Measurements from ENCODE around the gene BRAF.
"Not testable (repeated sequence)": the region's sequence is repeated elsewhere in the genome, so short reads cannot be mapped to it uniquely, and the experiment has no call there.

BRAF gene

DNA sequence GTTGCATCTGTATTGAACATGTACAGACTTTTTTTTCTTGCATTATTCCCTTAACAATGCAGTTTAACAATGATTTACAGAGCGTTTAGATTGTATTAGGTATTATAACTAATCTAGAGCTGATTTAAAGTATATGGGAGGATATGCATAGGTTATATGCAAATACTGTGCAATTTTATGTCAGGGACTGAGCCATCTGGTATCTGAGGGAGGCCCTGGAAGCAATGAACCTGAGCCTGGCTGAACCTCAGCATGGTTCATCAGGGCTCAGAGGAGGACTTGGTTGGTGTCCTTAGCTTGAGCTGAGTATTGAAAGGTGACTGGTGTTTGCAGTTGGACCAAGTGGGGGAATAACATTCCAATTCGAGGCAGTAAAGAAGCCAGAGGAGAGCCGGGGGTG, 247.2 kb downstream of the BRAF start:
- DNase-seq = no peak

DNA sequence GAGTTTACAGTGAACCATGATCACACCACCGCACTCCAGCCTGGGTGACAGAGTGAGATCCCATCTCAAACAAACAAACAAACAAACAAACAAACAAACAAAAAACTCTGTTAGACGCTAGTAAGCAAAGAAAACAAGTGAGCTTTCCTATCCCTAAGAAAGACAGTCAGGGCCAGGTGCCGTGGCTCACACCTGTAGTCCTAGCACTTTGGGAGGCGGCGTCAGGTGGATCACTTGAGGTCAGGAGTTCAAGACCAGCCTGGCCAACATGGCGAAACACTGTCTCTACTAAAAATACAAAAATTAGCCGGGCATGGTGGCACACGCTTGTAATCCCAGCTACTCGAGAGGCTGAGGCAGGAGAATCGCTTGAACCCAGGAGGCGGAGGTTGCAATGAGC, 247.8 kb downstream of the BRAF start:
- not testable (repeated sequence) for DNase-seq

DNA sequence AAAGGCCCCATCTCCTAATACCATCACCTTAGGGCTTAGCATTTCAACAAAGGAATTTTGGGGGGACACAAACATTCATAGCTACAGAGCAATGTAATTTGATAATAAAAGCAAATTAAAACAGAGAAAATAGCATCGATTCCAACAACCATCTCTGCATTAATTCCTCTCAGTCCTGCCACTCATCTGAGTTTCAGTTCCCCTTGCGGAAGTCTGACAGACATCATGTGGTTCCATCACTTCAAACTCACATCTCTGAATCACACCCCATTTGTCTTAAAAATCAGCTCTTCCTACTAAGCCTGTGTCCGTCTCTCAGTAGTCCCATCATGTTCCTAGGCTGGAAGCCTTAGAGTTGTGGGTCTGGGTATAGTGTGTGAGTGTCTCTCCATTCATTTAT, 248.4 kb downstream of the BRAF start:
- no peak for DNase-seq

DNA sequence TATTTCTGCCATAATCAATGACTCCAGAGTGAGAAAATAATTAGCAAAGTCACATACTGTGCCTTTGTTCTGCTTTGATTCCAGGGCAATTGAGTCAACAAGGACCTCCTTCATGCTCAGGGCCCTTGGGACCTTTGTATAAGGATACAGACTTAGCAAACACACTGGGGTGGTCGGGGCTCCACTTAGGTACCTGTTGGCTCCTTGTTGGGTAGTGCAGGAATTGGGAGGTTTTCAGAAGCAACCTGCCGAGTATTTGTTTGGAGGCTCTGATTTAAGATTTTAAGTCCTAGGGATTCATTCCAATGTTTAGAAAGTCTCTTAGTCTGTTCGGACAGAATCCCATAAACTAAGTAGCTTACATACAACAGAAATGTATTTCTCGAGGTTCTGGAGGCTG, 249.0 kb downstream of the BRAF start:
- DNase-seq = no peak

DNA sequence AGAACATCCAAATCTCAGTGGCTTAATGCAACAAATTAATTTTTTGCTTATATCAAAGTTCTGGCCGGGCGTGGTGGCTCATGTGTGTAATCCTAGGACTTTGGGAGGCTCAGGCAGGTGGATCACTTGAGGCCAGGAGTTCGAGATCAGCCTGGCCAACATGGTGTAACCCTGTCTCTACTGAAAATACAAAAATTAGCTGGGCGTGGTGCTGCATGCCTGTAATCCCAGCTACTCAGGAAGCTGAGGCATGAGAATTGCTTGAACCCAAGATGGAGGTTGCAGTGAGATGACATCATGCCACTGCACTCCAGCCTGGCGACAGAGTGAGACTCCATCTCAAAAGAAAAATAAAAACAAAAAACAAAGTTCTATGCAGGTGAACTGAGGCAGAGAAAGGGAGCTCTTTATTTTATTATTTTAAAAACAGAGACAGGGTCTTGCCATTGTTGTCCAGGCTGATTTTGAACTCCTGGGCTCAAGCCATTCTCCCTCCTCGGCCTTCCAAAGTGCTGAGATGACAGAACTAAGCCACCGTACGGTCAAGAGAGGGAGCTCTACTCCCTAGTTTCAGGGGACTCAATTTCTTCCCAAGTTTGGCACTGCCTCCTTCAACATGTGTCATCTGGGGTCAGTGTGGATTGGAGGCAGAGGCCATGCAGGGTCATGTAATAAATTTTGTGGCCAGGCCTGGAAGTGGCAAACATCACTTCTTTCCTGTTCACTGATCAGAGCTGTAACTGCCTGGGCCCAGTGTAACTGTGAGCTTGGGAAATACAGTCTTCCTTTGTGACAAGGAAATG, 249.6 kb downstream of the BRAF start:
- no peak for DNase-seq

DNA sequence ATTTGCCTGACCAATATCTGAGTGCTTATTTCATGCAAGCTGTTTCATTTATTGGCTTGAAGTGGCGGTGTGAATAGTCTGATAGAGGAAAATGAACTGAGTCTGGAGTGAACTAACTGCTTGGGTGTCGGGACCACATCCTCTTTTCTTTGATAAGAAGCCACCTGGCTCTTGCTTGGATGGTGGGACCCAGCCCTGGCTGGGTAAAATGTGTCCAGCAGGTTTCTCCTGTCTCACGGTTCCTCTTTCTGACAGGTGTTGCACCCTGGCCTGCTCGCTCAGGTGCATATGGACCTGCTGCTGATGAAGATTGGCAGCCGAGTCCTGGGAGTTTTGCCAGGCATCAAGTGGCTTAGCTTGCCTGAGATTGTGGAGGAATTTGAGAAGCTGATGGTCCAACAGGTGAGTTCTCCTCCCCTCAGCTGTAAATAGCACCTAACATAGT, 250.4 kb downstream of the BRAF start:
- no peak for DNase-seq

DNA sequence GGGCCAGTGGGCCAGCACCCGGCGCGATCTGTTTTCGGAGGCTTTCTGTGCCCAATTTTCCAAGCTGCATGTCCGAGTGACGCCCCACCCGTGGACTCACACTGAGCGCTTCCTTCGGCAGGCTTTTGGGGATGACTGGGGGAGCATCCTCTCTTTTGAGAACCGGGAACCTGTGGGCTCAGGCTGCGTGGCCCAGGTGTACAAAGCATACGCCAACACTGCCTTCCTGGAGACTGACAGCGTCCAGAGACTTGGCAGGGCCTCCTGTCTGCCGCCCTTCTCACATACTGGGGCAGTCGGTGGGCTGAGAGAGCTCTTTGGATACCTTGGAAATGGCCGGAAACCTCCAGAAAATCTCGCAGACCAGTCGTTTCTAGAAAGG, 251.0 kb downstream of the BRAF start:
- DNase-seq = no peak

DNA sequence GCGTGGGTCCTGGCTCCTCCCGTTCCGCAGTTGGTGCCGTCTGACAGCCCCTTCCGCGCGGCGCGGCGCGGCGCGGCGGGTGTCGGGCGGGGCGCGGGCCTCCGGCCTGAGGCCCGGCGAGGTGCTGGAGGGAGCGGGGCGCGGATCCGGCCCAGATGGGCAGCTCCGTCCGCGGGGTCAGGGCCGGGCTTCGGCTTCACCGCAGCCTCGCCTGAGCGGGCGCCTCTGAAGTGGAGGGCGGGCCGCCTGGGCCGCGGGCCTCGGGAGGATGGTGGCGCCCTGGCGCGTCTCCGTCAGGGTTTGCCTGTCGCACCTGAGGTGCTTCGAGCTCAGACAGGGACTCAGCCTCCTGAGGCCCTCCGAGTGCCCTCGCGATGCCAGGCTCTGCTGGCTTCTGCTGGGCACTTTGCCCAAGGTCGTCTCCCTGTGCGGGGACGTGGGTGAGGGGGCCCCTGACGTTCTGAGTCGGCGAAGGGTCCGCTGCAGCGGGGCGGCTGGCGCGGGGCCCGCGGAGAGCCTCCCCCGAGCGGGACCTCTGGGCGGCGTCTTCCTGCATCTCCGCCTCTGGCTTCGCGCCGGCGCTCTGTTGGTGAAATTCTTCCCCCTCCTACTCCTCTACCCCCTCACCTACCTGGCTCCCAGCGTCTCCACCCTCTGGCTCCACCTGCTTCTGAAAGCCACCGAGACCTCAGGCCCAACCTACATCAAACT, 251.5 kb downstream of the BRAF start:
- DNase-seq = no peak

DNA sequence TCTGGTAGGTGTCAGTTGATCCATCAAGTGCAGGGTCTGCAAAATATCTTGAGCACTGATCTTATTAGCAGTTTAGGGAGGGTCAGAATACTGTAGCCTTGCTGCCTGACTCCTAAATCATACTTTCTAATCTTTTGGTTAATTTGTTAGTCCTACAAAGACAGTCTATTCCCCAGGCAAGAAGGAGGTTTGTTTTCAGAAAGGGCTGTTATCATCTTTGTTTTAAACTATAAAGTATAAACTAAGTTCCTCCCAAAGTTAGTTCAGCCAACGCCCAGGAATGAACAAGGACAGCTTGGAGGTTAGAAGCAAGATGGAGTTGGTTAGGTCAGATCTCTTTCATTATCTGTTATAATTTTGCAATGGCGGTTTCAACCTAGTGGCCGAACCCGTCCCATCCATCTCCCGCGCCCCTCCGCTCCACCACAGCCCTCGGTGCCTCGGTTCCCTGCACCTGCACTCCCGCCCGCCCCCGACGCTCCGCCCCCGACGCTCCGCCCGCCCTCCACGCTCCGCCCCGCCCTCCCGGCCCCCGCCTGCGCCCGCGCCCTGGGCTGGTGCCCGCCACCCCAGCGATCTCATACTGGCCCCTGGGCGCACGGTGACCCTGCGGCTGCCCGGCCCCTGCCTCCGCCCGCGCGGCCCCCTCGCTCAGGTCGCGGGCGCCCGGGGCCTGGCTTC, 252.2 kb downstream of the BRAF start, which contains the start of gene ADCK2:
Gene ADCK2 (plus strand): TSS at position 564 of the 681 bp plus-strand sequence. CDS start 386 bp downstream, outside the sequence.
- no peak for DNase-seq

DNA sequence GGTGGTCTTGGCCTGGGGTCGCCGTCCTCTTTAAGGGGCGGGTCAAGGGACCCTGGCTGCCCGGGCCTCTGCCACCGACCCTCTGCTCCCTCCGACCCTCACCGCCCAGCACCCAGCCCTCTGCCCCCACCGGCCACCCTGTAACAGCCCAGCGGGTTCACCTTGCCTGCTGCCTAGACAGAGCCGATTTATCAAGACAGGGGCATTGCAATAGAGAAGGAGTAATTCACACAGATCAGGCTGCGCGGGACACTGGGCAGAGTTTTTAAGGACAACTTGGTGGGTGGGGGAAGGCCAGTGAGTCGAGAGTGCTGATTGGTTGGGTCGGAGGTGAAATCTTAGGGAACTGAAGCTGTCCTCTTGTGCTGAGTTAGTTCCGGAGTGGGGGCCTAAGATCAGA, 252.8 kb downstream of the BRAF start:
- no peak for DNase-seq

DNA sequence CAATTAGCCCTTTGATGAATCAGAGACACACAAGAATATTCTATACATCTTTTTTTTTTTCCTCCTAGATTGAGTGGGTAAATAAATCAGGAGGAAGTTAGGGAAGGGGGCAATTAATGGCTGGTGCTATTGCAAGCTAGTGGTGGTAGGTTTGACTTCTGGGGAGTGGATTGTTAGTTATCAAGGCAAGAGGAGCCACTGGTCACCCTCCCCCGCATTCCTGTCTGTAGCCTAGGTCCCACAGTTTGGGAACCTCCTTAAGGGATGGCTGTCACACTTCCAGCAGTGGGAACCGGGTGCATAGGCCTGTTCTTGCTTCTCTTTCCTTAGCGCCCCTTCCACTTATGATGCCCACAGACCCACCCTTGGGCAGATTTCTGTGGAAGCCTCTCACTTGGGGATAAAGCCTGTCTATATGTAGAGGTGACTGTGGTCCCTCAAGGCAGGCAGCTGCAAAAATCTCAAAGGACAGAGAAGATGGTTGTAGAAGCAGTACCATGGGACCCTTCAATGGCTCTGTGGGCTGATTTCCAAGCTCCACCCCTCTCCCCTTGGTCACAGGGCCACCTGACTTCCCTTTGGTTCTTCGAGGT, 254.3 kb downstream of the BRAF start:
- no peak for DNase-seq

DNA sequence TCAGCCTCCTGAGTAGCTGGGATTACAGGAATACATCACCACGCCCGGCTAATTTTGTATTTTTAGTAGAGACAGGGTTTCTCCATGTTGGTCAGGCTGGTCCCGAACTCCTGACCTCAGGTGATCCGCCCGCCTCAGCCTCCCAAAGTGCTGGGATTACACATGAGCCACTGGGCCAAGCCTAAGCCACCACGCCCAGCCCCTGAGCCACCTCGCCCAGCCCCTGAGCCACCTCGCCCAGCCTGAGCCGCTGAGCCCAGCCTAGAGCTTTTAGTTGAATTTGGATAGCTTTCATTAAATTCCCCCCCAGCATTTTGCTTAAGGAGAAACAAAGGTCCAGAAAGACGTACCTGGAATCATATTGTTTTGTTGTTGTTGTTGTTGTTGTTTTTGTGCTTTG, 254.9 kb downstream of the BRAF start:
- not testable (repeated sequence) for DNase-seq

DNA sequence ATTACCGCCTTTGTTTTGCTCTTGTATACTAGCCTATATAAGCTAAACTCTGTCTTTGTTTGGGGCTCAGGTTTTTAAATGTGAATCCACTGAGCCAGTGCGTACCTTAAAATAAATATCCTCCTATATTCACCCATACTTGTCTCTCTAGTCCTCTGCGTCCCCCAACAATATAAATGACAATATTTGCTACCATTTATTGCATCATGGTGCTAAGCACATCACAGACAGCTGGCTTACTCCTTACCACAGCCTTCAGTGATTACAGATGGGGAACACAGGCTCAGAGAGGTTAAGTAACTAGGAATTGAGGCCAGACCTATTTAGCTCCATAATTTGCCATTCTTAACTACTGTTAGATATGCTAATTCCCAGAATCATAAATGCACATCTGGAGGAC, 255.4 kb downstream of the BRAF start:
- no peak for DNase-seq

Data from SHP77 treated with DMSO at 0.1 percent for 48 hours (cell line).